ENCODE data around the gene MGRN1.

GRCh38 chr16:4729876-4730275 is 105.2 kb downstream of the MGRN1 start:
- TF ChIP-seq CTCF (IDR thresholded peaks at IDR 0.05; ENCODE audit: insufficient read depth, low read length) (no peak), POLR2AphosphoS5 (IDR thresholded peaks at IDR 0.05; ENCODE audit: low read depth) (no peak)
